Left ventricle myocardium inferior (tissue), 1 donor: ENCODE data around the gene ELMO2. TPM values are rescaled to one million over a fixed set of nuclear protein-coding genes. Genes with fewer than 3 reads are reported as not detected.

ENCODE experiments used
- DNase-seq: peaks from one replicate; pipeline ENCODE4 v3.0.0-alpha.2; 2020
- H3K27ac ChIP-seq: fragments of 200-600 bp; replicated peaks from 2 replicates; pipeline ENCODE4 v1.8.0; 2021
- H3K27me3 ChIP-seq: fragments of 200-600 bp; 2 replicates; pipeline ENCODE4 v1.8.0; 2021; ENCODE audit warnings: low read depth
- H3K36me3 ChIP-seq: fragments of 200-600 bp; 2 replicates; pipeline ENCODE4 v1.8.0; 2021
- H3K4me1 ChIP-seq: fragments of 200-600 bp; 2 replicates; pipeline ENCODE4 v1.8.0; 2021
- H3K4me3 ChIP-seq: fragments of 200-600 bp; 2 replicates; pipeline ENCODE4 v1.8.0; 2021; ENCODE audit warnings: mild to moderate bottlenecking, moderate library complexity
- H3K9me3 ChIP-seq: fragments of 200-600 bp; replicated peaks from 2 replicates; pipeline ENCODE4 v1.8.0; 2021
- intact Hi-C: fragments of 100-400 bp; cut with micrococcal nuclease; formaldehyde crosslinking; loops from one replicate; pipeline ENCODE4 v1.11.0; 2022
- total RNA-seq: library from RNA; stranded (reverse); fragmentation: NEBNext Ultra II Directional; extraction: Animal tissue kit (Norgen Biotek cat#: 25700); gene quantifications from one replicate; pipeline ENCODE4 v1.2.1, GENCODE V29; 2021
- TF ChIP-seq, protein P1 (sequence below): fragments of 200-600 bp; IDR thresholded peaks from 2 replicates; pipeline ENCODE4 v1.8.0; 2021; ENCODE audit warnings: antibody characterized with exemption, mild to moderate bottlenecking, borderline replicate concordance
- donor health status: DM: no; HTN: yes; CAD: no; lungs with severe emphysema.

ELMO2 gene
- total RNA-seq, 1 donor from 2014 or later = 28.5 TPM

DNA sequence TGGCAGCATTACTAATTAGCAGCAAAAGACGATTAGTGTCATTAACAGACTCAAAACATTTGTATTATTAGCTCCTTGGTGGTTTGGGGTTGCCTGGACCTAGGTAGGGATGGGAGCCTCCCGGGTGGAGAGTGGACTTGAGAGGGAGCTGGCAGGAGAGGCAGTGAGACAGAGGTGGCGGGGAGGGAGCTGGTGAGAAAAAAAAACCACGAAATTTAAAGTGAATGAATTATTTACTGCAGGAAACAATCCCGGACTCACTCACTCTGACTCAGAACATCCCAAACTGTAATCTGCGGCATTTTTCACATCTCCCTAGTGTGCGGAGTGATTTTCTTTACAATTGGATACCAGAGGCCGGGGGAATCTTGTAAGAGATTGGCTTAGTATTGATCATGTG, 83.8 kb downstream of the ELMO2 start:
- DNase-seq = no peak
- H3K9me3 ChIP-seq = no peaks in the 10 kb centered on the region
- H3K27ac ChIP-seq = no peak overlapping the region
- TF ChIP-seq, protein P1, sequence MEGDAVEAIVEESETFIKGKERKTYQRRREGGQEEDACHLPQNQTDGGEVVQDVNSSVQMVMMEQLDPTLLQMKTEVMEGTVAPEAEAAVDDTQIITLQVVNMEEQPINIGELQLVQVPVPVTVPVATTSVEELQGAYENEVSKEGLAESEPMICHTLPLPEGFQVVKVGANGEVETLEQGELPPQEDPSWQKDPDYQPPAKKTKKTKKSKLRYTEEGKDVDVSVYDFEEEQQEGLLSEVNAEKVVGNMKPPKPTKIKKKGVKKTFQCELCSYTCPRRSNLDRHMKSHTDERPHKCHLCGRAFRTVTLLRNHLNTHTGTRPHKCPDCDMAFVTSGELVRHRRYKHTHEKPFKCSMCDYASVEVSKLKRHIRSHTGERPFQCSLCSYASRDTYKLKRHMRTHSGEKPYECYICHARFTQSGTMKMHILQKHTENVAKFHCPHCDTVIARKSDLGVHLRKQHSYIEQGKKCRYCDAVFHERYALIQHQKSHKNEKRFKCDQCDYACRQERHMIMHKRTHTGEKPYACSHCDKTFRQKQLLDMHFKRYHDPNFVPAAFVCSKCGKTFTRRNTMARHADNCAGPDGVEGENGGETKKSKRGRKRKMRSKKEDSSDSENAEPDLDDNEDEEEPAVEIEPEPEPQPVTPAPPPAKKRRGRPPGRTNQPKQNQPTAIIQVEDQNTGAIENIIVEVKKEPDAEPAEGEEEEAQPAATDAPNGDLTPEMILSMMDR = no peak
- no peak overlapping the region for H3K4me3 ChIP-seq
- peaks cover 98% of the 10 kb centered on the region for H3K27me3 ChIP-seq
- H3K4me1 ChIP-seq = no peaks in the 10 kb centered on the region
- H3K36me3 ChIP-seq = no peaks in the 10 kb centered on the region
- intact Hi-C loops = loop anchor here (10.0 kb wide), 1 partner anchor 198 kb away; no protein-coding TSS in a partner anchor

DNA sequence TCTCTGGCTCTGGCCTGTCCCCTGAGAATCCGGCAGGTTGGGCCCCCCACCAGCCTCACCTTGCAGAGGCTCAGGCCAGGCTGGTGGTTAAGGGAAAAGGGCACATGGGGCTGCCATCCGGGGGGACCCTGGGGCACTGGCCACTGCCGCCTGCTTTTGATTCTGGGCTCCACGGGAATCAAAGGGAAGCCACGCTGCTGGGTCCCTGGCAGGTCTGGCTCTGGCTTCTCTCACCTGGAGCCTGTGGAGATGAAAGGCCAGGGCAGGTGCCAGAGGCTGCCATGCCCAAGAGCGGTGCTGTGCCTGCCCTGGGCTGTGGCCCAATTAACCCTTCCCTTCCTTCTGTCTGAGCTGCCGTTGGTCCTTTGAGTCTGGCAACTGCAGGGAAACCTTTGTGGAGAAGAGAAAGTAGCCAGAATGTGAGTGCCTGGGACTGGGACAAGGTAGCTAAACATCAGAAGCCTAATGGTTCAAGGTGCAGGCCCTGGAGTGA, 88.7 kb downstream of the ELMO2 start:
- Histone ChIP-seq H3K27me3 (peaks cover 98% of the 10 kb centered on the region), H3K36me3 (no peaks in the 10 kb centered on the region), H3K9me3 (no peaks in the 10 kb centered on the region), H3K4me1 (peaks cover 1% of the 10 kb centered on the region), H3K4me3 (no peak overlapping the region), H3K27ac (no peak overlapping the region)
- DNase-seq = no peak
- TF ChIP-seq, protein P1 = no peak
- intact Hi-C loops = no loop called here

DNA sequence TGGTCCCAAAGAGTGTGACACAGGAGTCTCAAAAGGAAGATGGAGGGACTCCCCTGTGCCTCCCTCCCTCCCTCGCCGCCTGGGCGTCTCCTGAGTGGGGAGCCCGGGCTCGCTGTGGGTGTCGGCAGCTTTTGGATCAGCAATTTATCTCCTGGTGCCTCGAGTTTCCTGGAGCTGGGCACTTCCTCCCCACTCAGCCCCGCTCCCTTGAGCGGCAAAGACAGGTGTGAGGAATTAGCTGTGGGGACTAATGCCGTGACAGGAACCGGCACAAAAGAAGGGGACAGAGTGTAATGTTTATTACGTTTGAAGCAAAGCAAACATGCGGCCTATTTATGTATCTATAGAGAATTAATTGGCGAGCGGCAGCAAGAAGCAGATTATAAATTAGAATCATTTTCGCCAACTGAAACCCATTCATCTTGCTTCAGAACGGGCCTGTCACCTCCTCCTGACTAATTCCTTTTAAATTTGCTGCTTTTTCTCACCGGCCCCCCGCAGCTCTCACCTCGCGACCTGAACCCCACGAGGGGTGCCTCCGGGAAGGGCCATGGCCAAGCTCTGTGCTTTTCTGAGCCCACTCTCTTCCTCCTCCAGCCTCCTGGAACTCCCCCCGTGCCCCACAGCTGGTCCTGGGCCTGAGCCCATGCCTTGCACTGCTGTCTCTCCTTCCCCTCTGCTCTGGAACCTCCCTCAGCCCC, 89.3 kb downstream of the ELMO2 start:
- intact Hi-C loops = no loop called here
- Histone ChIP-seq H3K27me3 (peaks cover 98% of the 10 kb centered on the region), H3K4me3 (no peak overlapping the region), H3K9me3 (no peaks in the 10 kb centered on the region), H3K27ac (no peak overlapping the region), H3K4me1 (peaks cover 7% of the 10 kb centered on the region), H3K36me3 (no peaks in the 10 kb centered on the region)
- no peak for DNase-seq
- TF ChIP-seq, protein P1 = no peak

Other genes with a start within 250 kb of the ELMO2 start
- gene CDH22, start 98.1 kb downstream of the ELMO2 start, total RNA-seq = 2.3 TPM
- 0.71 TPM for gene ZNF334, start 106.9 kb upstream of the ELMO2 start, total RNA-seq
- not detected for gene OCSTAMP, start 144.0 kb upstream of the ELMO2 start, total RNA-seq
- gene SLC13A3, start 244.8 kb upstream of the ELMO2 start, total RNA-seq = 0.30 TPM